Adrenal gland (tissue), 12 donors: Measurements from ENCODE around the gene ATP1A1. TPM values are rescaled to one million over a fixed set of nuclear protein-coding genes. Genes with fewer than 3 reads are reported as not detected.
A peak's percentile ranks its signal among the peaks of the same experiment; 100 is the strongest.

Experiments used
- DNase-seq, 7 donors: peaks; one replicate each; pipeline ENCODE4 v3.0.0-alpha.2; 2019 to 2020
- H3K27ac ChIP-seq, 5 donors: fragments of 200-600 bp; sonication (generic) in 4 of 5; 1 replicate in 3 of 5; 2 replicates in 2 of 5; pipeline versions ENCODE4 v1.5.1 to v1.8.0; 2016 to 2020; ENCODE audit warnings: mild to moderate bottlenecking in 1 of 5
- H3K27me3 ChIP-seq: fragments of 200-600 bp; 2 replicates; pipeline ENCODE4 v1.8.0; 2021
- H3K36me3 ChIP-seq, 2 donors: fragments of 200-600 bp; replicated peaks in 1 of 2; 1 replicate in 1 of 2; 2 replicates in 1 of 2; pipeline versions ENCODE4 v1.5.1 to v1.8.0; 2018 to 2022
- H3K4me1 ChIP-seq, 2 donors: fragments of 200-600 bp; replicated peaks in 1 of 2; 1 replicate in 1 of 2; 2 replicates in 1 of 2; pipeline versions ENCODE4 v1.5.1 to v1.8.0; 2018 to 2021
- H3K4me3 ChIP-seq, 4 donors: fragments of 200-600 bp; sonication (generic) in 3 of 4; one replicate each; pipeline ENCODE4 v1.5.1; 2016 to 2018
- H3K9me3 ChIP-seq, 3 donors: fragments of 200-600 bp; sonication (generic) in 1 of 3; replicated peaks in 1 of 3; 1 replicate in 2 of 3; 2 replicates in 1 of 3; pipeline versions ENCODE4 v1.5.1 to v1.8.0; 2016 to 2021
- POLR2A ChIP-seq, 2 donors: fragments of 450-650 bp; IDR thresholded peaks; one replicate each; pipeline ENCODE4 v1.6.1; 2017; ENCODE audit warnings: antibody characterized with exemption in 2 of 2, mild to moderate bottlenecking in 2 of 2, moderate library complexity in 1 of 2
- WGBS, 4 donors: extraction: QIAGEN DNeasy Blood & Tissue Kit in 2 of 4; methylation state at CpG; one replicate each; pipeline versions ENCODE4 v1.1.5 to v1.1.7; 2013 to 2017; 5-methylcytosine and 5-hydroxymethylcytosine counted together
- intact Hi-C, 2 donors: fragments of 100-400 bp; cut with DNase I; formaldehyde crosslinking; loops; one replicate each; pipeline versions ENCODE4 v1.14.1 to v1.15.0; 2022 to 2023
- polyA plus RNA-seq, 3 donors: library from polyadenylated mRNA; stranded (reverse); fragments of 200-250 nt in 2 of 3; fragments of 350-450 nt in 1 of 3; fragmentation: Illumina TruSeq in 1 of 3; extraction: RNeasy Lipid Tissue Mini Kit (QIAGEN cat#74804) in 1 of 3; gene quantifications; one replicate each; pipeline ENCODE4 v1.2.3, GENCODE V29; 2013 to 2014
- total RNA-seq, 9 donors: library from RNA; depleted of rRNA in 4 of 9; stranded (reverse); fragments of >200 nt in 4 of 9; fragments of 120-200 nt in 1 of 9; fragmentation: NEBNext Ultra II Directional in 1 of 9; extraction: Animal tissue kit (Norgen Biotek cat#: 25700) in 1 of 9; gene quantifications; one replicate each; pipeline versions ENCODE4 v1.1.0 to v1.2.4, GENCODE V29; 2013 to 2023
- TF ChIP-seq, protein P1 (sequence below), 6 experiments: fragments of 450-650 bp in 4 of 6; fragments of 200-600 bp in 2 of 6; sonication (generic) in 1 of 6; IDR thresholded peaks; 1 replicate in 5 of 6; 2 replicates in 1 of 6; pipeline versions ENCODE4 v1.5.1 to v1.8.0; 2016 to 2021; ENCODE audit warnings: antibody characterized with exemption in 6 of 6, mild to moderate bottlenecking in 2 of 6, moderate library complexity in 1 of 6
- donor health status: healthy with polysubstance abuse.
- donor health status: Bipolar disorder and iron deficiency.
- donor health status: DM: yes; HTN: yes; CAD: no.
- donor health status: DM: no; HTN: no; CAD: no.
- donor health status: DM: no; HTN: no; CAD: no.
- donor health status: DM: yes; HTN: yes; CAD: no.

Gene ATP1A1
- total and polyA plus RNA-seq, 12 donors, result 60.7 to 377 (median 222) TPM

DNA sequence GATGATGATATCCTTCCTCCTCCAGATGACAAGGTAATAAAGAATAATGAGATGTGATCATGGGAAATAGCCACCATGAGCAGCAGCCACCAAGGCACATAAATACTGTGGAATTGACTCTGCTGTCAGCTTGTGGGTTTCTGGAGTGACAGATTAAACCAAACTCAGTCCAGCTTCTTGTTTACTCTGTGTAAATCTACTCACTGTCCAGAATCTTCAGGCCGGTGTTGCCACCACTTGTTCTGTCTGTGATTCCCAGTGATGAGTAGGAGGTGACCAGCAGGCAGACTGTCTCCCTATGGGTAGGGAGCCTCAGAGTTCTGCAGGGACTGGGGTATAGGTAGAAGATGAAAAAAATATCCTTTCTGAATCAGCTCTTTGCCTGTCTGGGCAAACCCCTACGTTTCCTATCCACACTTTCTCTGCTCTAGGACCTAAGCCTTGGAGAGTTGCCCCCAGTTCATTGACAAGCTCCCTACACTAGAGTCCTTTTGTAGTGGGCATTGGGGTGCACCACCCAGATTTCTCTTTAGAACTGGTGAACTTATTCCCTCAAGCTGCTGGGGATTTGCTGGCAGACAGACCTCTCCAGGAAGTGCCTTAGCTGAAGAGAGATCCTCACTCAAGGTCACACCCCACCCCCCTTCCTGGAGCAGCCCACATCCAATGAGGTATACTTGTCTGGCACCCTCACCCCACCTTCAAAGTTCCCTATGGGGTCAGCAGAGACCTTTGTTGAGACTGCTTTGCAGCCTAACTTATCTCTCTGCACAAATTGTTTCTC, 47.6 kb downstream of the ATP1A1 start:
- no peak overlapping the region for H3K4me3 ChIP-seq
- DNase-seq, result peak in 1 of 7 donors; percentile 48
- no peaks in the 10 kb centered on the region for H3K9me3 ChIP-seq
- 67 to 88% (median 82%) methylated on average over 2 of the region's 2 CpGs for WGBS, 4 donors
- TF ChIP-seq, protein P1, sequence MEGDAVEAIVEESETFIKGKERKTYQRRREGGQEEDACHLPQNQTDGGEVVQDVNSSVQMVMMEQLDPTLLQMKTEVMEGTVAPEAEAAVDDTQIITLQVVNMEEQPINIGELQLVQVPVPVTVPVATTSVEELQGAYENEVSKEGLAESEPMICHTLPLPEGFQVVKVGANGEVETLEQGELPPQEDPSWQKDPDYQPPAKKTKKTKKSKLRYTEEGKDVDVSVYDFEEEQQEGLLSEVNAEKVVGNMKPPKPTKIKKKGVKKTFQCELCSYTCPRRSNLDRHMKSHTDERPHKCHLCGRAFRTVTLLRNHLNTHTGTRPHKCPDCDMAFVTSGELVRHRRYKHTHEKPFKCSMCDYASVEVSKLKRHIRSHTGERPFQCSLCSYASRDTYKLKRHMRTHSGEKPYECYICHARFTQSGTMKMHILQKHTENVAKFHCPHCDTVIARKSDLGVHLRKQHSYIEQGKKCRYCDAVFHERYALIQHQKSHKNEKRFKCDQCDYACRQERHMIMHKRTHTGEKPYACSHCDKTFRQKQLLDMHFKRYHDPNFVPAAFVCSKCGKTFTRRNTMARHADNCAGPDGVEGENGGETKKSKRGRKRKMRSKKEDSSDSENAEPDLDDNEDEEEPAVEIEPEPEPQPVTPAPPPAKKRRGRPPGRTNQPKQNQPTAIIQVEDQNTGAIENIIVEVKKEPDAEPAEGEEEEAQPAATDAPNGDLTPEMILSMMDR (IDR thresholded peaks at IDR 0.05), result no peak
- TF ChIP-seq POLR2A (IDR thresholded peaks at IDR 0.05), result no peak
- no peaks in the 10 kb centered on the region for H3K27me3 ChIP-seq
- intact Hi-C loops, result no loop called here
- H3K36me3 ChIP-seq, result no peaks in the 10 kb centered on the region
- H3K4me1 ChIP-seq, result peaks cover 18 to 25% of the 10 kb centered on the region in 2 donors
- H3K27ac ChIP-seq, result no peak overlapping the region

DNA sequence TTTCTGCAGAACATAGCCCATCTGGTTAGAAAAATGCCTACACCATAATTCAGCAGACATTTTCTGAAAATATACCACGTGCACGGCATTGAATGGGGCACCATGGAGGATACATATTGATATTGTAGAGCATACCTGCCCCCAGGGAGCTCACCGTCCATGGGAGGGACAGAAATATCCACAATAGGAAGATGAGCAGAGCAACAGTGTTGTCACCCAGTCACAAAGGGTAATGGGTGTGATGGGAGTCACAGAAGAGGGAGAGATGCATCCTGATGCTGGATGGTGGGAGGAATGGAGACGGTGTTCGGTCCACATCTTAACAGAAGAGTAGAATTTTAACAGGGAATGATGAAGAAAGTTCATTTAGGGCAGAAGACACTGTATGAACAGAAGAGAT, 51.4 kb downstream of the ATP1A1 start:
- intact Hi-C loops, result no loop called here
- WGBS, 4 donors, result 80 to 94% (median 91%) methylated on average over 5 of the region's 5 CpGs
- Histone ChIP-seq H3K36me3 (no peaks in the 10 kb centered on the region), H3K9me3 (no peaks in the 10 kb centered on the region), H3K27ac (no peak overlapping the region), H3K4me3 (no peak overlapping the region), H3K27me3 (no peaks in the 10 kb centered on the region), H3K4me1 (no peaks in the 10 kb centered on the region)
- TF ChIP-seq, protein P1 (IDR thresholded peaks at IDR 0.05), result no peak
- no peak for TF ChIP-seq POLR2A (IDR thresholded peaks at IDR 0.05)
- DNase-seq, result no peak

GRCh38 chr1:116424863-116425262, 51.8 kb downstream of the ATP1A1 start:
- intact Hi-C loops, result no loop called here
- no peak for TF ChIP-seq POLR2A (IDR thresholded peaks at IDR 0.05)
- TF ChIP-seq, protein P1 (IDR thresholded peaks at IDR 0.05), result no peak
- H3K27ac ChIP-seq, result no peak overlapping the region
- no peak overlapping the region for H3K4me3 ChIP-seq
- no peaks in the 10 kb centered on the region for H3K27me3 ChIP-seq
- no peak for DNase-seq
- WGBS, 4 donors, result 75 to 86% (median 82%) methylated on average over 1 of the region's 1 CpG
- no peaks in the 10 kb centered on the region for H3K9me3 ChIP-seq
- H3K4me1 ChIP-seq, result no peaks in the 10 kb centered on the region
- H3K36me3 ChIP-seq, result no peaks in the 10 kb centered on the region

GRCh38 chr1:116425987-116426386, 52.9 kb downstream of the ATP1A1 start:
- intact Hi-C loops, result no loop called here
- Histone ChIP-seq H3K4me3 (no peak overlapping the region), H3K4me1 (no peaks in the 10 kb centered on the region), H3K27ac (no peak overlapping the region), H3K36me3 (no peaks in the 10 kb centered on the region), H3K27me3 (no peaks in the 10 kb centered on the region), H3K9me3 (no peaks in the 10 kb centered on the region)
- no peak for TF ChIP-seq POLR2A (IDR thresholded peaks at IDR 0.05)
- TF ChIP-seq, protein P1 (IDR thresholded peaks at IDR 0.05), result no peak
- no peak for DNase-seq
- WGBS, 4 donors, result 73 to 86% (median 77%) methylated on average over 5 of the region's 5 CpGs
